ENCODE measurements around the gene CLCNKA.
"Not testable (repeated sequence)": the region's sequence is repeated elsewhere in the genome, so short reads cannot be mapped to it uniquely, and the experiment has no call there.

The CLCNKA gene

GRCh38 chr1:16018749-16019643 lies 2.8 kb upstream of the CLCNKA start:
- DNase-seq, result no peak

- DNase-seq, result no peak
Measured at GRCh38 chr1:16019644-16020277, 2.1 kb upstream of the CLCNKA start.

GRCh38 chr1:16020325-16020724 lies 1.5 kb upstream of the CLCNKA start:
- DNase-seq, result no peak

DNA sequence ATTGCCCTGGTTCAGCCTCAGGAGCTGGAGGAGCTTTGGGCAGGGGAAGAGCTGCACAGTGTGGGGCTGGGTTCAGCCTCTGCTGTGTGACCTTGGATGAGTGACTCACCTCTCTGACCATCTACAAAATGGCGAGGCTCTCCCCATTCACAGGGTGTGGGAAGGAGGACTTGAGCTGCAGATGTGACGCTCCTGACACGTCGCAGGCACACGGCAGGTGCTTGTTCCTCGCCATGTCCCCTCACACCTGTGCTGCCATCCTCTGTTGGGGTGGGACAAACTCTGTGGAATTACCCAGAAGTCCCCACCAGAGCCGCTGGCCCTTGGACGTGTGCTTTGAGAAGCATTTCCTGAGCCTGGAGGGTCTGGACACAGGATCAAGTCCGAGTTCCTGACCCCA lies 958 bp upstream of the CLCNKA start:
- DNase-seq, result not testable (repeated sequence)

DNA sequence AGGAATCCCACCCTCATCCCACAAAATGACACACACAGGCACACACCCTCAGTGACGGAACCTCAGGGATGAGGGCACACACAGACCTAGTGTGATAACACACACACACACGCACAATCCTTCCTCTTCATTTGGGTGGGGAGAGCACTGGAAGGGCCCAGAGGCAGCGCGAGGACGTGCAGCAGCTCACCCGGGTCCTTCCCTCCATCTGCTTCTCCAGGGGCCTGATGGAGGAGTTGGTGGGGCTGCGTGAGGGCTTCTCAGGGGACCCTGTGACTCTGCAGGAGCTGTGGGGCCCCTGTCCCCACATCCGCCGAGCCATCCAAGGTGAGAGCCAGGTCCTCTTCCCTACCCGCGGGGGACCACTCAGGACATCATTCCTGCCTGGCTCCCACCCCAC lies 557 bp downstream of the CLCNKA start:
- DNase-seq, result no peak

GRCh38 chr1:16023050-16023653 lies 1.3 kb downstream of the CLCNKA start:
- no peak for DNase-seq

- DNase-seq, result not testable (repeated sequence)
Measured at GRCh38 chr1:16026302-16026701, 4.5 kb downstream of the CLCNKA start.

- peak; percentile 30 for DNase-seq
Measured at GRCh38 chr1:16026723-16027484, 5.1 kb downstream of the CLCNKA start.

GRCh38 chr1:16028237-16029002 lies 6.6 kb downstream of the CLCNKA start:
- DNase-seq, result no peak

GRCh38 chr1:16029003-16029268 lies 7.1 kb downstream of the CLCNKA start:
- DNase-seq, result not testable (repeated sequence)

DNA sequence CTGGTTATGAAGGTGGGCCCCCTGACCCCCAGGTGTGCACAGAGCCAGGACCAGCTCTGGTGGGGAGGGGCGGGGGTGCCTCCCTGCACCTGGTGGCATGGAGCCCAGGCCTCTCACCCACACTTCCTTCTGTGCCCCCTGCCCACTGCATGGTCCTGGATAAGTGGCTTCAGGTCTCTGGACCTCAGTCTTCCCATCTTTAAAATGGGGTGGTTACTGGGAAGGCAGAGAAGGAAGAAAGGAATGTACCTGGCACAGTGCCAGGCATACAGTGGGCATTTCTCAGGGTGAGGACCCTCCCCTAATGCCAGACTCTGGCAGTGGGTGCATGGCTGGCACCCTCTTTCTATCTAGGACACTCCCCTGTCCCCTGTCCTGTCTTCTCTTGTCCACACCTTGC lies 7.5 kb downstream of the CLCNKA start:
- no peak for DNase-seq

DNA sequence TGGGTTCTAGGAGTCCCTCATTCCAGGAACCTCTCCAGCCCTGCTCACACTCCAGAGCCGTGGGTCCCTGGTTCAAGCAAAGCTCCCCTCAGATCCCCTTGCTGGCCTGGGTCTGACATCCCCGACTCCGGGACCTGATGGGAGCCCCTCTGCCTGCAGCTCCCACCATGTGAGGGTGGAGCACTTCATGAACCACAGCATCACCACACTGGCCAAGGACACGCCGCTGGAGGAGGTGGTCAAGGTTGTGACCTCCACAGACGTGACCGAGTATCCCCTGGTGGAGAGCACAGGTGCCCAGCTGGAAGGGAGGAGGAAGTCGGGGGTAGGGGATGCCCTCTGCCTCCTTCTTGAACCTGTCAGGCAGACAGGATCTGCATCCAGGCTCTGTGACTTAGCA lies 9.7 kb downstream of the CLCNKA start:
- DNase-seq, result no peak

- peak; percentile 63 for DNase-seq
Measured at GRCh38 chr1:16032388-16033102, 10.7 kb downstream of the CLCNKA start.

DNA sequence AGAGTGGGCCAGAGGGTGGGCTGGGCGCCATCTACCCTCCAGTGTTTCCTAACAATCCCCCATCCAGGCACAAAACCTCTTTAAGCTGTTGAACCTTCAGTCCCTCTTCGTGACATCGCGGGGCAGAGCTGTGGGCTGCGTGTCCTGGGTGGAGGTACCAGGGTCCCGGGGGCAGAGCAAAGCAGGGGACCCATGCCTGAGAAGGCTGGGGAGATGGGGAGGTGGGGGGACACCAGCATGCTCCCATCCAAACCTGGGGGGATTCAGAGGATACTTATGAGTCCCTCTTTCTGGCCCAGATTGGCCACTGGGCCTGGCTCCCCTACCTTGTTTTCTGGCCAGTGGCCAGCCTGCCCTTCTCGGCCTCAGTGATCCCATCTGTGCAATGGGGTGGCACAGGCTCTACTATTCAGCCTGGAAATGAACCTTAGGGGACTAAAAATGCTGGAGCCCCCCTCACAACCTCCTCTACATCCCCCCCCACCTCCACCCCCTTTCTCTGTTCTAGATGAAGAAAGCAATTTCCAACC lies 11.3 kb downstream of the CLCNKA start:
- not testable (repeated sequence) for DNase-seq

- not testable (repeated sequence) for DNase-seq
Measured at GRCh38 chr1:16036461-16036860, 14.6 kb downstream of the CLCNKA start.

GRCh38 chr1:16038620-16038912 lies 16.7 kb downstream of the CLCNKA start:
- no peak for DNase-seq

DNA sequence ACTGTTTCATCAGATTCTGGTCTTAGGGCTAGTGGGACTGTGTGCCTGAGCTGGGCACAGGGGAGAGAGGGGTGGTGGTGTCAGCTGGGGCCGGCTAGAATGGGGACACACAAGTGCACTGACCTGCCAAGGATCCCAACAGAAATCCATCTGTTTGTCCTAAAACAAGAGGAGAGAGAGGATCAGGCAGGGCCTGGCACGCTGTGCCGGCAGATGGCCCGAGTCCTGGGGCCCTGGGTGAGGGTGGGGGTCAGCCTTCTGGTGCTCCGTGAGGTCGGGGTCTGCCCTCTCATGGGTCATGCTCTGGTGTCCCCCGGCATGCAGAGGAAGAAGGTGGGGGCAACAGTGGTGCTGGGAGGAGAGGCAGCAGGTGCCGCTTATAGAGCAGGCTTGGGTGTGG lies 18.0 kb downstream of the CLCNKA start:
- not testable (repeated sequence) for DNase-seq

DNA sequence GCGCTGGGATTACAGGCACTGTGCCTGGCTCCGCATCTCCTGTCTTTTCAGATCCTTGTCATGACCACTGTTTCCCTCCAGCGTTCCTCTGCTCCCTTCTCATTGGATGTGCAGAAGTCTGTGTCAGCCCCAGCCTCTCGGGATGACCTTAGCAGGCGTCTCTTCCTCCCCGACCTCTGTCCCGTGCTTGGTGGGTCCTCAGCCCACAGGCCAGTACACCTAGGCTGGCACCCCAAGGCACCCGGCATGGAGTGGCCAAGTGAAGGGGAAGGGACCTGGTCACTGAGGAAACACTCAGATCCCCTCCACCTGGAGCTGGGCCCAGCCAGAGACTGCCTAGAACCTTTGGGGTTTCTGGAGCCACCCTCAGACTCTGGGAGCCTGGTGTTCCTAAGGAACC lies 19.4 kb downstream of the CLCNKA start:
- DNase-seq, result no peak

DNA sequence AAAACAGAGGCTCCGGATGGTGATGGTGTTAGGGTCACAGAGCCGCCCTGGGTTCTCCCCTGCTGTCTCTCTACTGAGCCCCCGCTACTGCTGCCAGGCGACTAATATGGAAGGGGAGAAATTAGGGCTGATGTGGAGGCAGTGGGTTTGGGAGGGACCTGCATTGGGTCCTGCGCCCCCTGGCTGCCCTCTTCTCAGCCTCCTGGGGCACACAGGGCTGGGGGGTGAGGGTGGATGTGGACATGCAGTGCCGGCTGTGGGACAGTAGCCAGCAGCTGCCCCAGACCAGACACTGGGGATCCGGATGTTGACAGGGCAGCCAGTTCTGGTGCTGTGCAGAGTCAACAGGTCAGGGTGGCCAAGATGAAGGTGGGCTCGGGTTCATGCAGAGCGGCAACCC lies 20.3 kb downstream of the CLCNKA start:
- no peak for DNase-seq

GRCh38 chr1:16042654-16043053 lies 20.8 kb downstream of the CLCNKA start:
- not testable (repeated sequence) for DNase-seq

DNA sequence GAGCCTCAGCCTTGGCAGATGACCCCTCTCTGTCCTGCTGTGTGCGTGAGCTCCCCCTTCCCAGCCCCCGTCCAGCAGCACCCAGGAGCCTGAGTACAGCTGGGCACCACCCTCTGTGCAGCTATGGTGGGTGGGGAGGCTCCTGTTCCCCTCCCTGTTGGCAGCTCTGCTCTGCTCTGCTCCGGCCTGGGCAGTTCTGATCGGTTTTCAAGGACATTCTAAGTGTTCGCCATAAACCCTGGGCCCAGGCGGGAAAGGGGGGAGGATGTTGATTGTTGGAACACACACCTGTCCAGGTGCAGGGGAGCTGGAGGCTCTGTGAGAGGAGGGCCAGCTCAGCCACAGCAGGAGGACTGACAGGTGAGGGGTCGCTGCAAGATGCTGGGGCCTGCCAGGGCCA lies 21.7 kb downstream of the CLCNKA start, which contains the start of gene CLCNKB:
TSS of gene CLCNKB (plus strand) at position 262 of the 400 bp plus-strand sequence. CDS start 711 bp downstream, outside the sequence.
- DNase-seq, result no peak

DNA sequence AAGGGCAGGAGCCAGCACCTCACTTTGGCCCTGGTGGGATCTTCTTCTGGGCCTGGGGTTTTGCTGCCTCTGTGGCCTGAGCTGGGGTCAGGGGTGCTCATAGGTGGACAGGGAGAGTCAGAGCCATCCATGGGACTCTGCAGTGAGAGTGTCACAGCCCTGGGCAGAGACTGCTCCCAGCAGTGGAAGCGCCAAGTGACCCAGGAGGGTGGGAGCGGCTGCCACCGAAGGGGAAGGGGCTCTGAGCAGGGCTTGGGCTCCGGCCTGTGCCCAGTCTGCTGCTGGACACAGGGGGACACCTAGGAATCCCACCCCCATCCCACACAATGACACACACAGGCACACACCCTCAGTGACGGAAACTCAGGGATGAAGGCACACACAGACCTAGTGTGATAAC lies 22.1 kb downstream of the CLCNKA start:
- DNase-seq, result no peak

All from stimulated activated CD4-positive, alpha-beta T cell treated with anti-CD3 and anti-CD28 coated beads, Interleukin-4, amount 100 ng/mL, for 24 hours (primary cell).